Activated naive CD4-positive, alpha-beta T cell treated with anti-CD3 and anti-CD28 coated beads, Interleukin-2, amount 50 U/mL, for 24 hours (primary cell): ENCODE data around the gene STOML2.

Experiments used
- H3K27ac Mint-ChIP-seq: one replicate; pipeline ENCODE4 v1.8.0; 2021; ENCODE audit warnings: mild to moderate bottlenecking, mixed read lengths
- H3K27me3 Mint-ChIP-seq: one replicate; pipeline ENCODE4 v1.8.0; 2021; ENCODE audit warnings: mixed read lengths
- H3K36me3 Mint-ChIP-seq: one replicate; pipeline ENCODE4 v1.8.0; 2021; ENCODE audit warnings: mixed read lengths
- H3K4me1 Mint-ChIP-seq: one replicate; pipeline ENCODE4 v1.8.0; 2021; ENCODE audit warnings: mixed read lengths
- H3K4me3 Mint-ChIP-seq: one replicate; pipeline ENCODE4 v1.8.0; 2021; ENCODE audit warnings: mild to moderate bottlenecking, mixed read lengths
- H3K9me3 Mint-ChIP-seq: one replicate; pipeline ENCODE4 v1.8.0; 2021; ENCODE audit warnings: mixed read lengths

STOML2 gene

DNA sequence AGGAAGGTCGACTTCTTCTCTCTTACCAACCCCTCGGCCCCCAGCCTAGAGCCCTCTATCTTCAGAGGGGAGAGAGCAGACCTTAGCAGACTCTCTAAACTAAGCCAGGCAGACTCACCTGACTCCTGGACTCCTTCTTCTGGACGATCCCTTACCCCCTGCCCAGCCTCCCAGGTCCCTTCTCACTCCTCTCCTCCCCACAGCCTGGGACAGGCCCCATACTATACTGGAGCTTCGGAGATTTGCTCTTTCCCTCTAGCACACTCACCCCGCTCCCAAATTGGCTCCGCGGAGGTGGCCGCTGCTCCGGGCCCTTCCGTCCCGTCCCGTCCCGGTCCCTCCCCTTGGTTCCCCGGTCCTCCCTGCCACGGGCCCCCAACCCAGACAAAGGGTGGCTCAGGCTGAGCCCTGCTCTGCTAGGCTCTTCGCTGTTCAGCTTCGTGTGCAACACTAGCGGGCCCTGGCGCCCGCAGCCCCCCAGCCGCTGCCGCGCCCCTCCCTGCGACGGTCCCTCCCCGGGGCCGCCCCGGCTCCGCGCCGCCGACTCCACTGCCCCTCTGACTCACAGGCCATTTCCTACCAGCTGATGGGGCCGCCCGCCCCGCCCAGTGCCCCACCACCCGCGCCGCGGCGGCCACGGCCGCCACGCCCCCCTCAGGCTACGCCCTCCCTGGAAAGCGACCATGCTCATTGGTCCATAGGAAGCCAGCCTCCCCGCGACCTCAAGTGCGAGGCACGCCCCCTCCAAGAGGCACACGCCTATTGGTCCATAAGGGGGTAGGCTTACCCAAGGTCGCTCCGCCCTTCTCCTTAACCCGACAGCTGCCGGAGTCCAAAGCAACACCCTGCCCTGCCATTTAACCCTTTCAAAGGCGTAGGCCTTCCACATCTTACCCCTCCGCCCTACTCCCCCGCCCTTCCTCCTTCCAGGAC lies 8.3 kb upstream of the STOML2 start:
- Mint-ChIP-seq H3K27ac (peak overlapping the region; percentile 94), H3K36me3 (no peaks in the 10 kb centered on the region), H3K27me3 (no peaks in the 10 kb centered on the region), H3K4me3 (peak overlapping the region; percentile 80), H3K4me1 (peaks cover 60% of the 10 kb centered on the region), H3K9me3 (no peaks in the 10 kb centered on the region)

DNA sequence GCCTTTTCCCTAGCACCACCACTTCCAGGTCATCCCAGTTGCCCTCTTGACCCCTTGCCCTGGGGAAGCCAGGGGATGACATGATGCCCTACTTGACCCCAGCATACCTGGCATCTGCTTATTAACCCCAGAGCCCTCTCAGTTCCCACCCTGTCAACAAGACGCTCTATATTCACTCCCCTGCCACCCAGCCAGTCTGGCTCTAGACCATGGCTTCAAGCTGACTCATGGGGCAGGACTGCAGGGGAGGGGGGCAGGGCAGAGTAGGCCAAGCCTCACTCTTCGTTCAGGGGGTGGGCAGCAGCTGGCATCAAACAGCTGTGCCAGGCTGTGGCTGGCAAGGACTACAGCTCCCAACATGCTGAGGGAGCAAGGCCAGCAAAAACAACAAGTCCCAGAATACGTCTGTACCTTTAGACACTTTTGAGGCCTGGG lies 7.4 kb upstream of the STOML2 start:
- H3K36me3 Mint-ChIP-seq = no peaks in the 10 kb centered on the region
- peaks cover 53% of the 10 kb centered on the region for H3K4me1 Mint-ChIP-seq
- peak overlapping the region; percentile 80 for H3K4me3 Mint-ChIP-seq
- H3K9me3 Mint-ChIP-seq = no peaks in the 10 kb centered on the region
- H3K27ac Mint-ChIP-seq = peak overlapping the region; percentile 55
- no peaks in the 10 kb centered on the region for H3K27me3 Mint-ChIP-seq

DNA sequence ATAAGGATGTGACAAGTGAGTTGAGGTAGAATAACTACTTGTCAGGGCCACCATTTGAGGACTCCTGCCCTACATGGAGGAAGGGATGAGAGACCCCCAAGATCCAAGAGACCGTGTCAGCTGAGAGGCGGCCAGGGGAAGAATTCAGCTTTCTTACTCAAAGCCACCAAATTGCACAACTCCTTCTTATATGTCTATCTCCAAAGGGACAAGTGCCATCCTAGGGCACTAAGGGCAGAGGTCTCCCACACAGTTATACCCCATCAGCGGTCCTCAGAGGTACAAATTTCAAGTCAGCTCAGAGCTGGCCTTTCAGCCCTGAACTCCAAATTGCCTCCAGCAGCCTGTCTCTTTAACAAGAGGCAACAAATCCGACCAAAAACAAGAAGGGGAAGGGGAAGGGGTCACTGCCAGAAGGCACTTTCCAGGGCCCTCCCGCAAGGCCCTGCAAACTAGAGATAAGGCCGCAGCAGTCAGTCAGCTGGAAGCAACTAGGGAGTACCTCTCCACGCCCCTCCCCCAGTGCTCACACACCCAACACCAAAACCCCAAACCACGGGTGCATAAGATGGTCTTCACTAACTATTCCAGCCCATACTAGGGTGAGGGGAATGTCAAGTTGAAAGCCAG lies 6.1 kb upstream of the STOML2 start:
- Mint-ChIP-seq H3K4me1 (peaks cover 40% of the 10 kb centered on the region), H3K27ac (no peak overlapping the region), H3K36me3 (no peaks in the 10 kb centered on the region), H3K27me3 (no peaks in the 10 kb centered on the region), H3K4me3 (no peak overlapping the region), H3K9me3 (no peaks in the 10 kb centered on the region)

GRCh38 chr9:35108461-35108860 lies 5.5 kb upstream of the STOML2 start:
- H3K4me1 Mint-ChIP-seq = peaks cover 37% of the 10 kb centered on the region
- H3K27ac Mint-ChIP-seq = no peak overlapping the region
- H3K9me3 Mint-ChIP-seq = no peaks in the 10 kb centered on the region
- H3K27me3 Mint-ChIP-seq = no peaks in the 10 kb centered on the region
- H3K4me3 Mint-ChIP-seq = no peak overlapping the region
- no peaks in the 10 kb centered on the region for H3K36me3 Mint-ChIP-seq

GRCh38 chr9:35107297-35108290 lies 4.7 kb upstream of the STOML2 start:
- H3K27me3 Mint-ChIP-seq = no peaks in the 10 kb centered on the region
- H3K4me1 Mint-ChIP-seq = peaks cover 40% of the 10 kb centered on the region
- H3K36me3 Mint-ChIP-seq = peaks cover 3% of the 10 kb centered on the region
- H3K27ac Mint-ChIP-seq = no peak overlapping the region
- no peaks in the 10 kb centered on the region for H3K9me3 Mint-ChIP-seq
- no peak overlapping the region for H3K4me3 Mint-ChIP-seq

DNA sequence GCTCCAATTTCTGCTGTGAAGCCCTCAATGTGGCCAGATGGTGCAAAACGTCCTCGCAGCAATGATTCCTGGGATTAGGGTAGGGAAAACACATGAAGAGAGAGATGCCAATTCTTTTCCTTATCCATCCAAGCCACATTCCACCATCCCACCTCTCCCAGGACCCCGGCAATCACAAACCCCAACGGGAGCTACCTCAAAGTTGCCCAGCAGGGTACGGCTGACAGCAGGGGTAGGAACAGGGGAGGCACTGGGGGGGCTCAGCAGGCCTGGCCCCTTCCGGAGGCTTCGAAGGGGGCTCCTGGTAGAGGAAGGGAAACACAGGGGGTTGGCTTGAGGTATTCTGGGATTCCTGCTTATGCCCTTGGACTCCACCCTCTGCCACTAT lies 3.4 kb upstream of the STOML2 start:
- Mint-ChIP-seq H3K27me3 (no peaks in the 10 kb centered on the region), H3K36me3 (peaks cover 3% of the 10 kb centered on the region), H3K9me3 (no peaks in the 10 kb centered on the region), H3K4me1 (peaks cover 35% of the 10 kb centered on the region), H3K4me3 (no peak overlapping the region), H3K27ac (no peak overlapping the region)

GRCh38 chr9:35105571-35106342 lies 2.8 kb upstream of the STOML2 start:
- no peak overlapping the region for H3K27ac Mint-ChIP-seq
- no peak overlapping the region for H3K4me3 Mint-ChIP-seq
- H3K36me3 Mint-ChIP-seq = peaks cover 6% of the 10 kb centered on the region
- no peaks in the 10 kb centered on the region for H3K9me3 Mint-ChIP-seq
- H3K4me1 Mint-ChIP-seq = peaks cover 37% of the 10 kb centered on the region
- no peaks in the 10 kb centered on the region for H3K27me3 Mint-ChIP-seq

- H3K9me3 Mint-ChIP-seq = no peaks in the 10 kb centered on the region
- no peak overlapping the region for H3K27ac Mint-ChIP-seq
- peaks cover 10% of the 10 kb centered on the region for H3K36me3 Mint-ChIP-seq
- no peak overlapping the region for H3K4me3 Mint-ChIP-seq
- no peaks in the 10 kb centered on the region for H3K27me3 Mint-ChIP-seq
- peaks cover 36% of the 10 kb centered on the region for H3K4me1 Mint-ChIP-seq
Measured at GRCh38 chr9:35105126-35105525, 2.2 kb upstream of the STOML2 start.

GRCh38 chr9:35104586-35104985 lies 1.7 kb upstream of the STOML2 start:
- no peaks in the 10 kb centered on the region for H3K9me3 Mint-ChIP-seq
- H3K27ac Mint-ChIP-seq = no peak overlapping the region
- peaks cover 33% of the 10 kb centered on the region for H3K4me1 Mint-ChIP-seq
- no peaks in the 10 kb centered on the region for H3K27me3 Mint-ChIP-seq
- H3K36me3 Mint-ChIP-seq = peaks cover 10% of the 10 kb centered on the region
- no peak overlapping the region for H3K4me3 Mint-ChIP-seq

DNA sequence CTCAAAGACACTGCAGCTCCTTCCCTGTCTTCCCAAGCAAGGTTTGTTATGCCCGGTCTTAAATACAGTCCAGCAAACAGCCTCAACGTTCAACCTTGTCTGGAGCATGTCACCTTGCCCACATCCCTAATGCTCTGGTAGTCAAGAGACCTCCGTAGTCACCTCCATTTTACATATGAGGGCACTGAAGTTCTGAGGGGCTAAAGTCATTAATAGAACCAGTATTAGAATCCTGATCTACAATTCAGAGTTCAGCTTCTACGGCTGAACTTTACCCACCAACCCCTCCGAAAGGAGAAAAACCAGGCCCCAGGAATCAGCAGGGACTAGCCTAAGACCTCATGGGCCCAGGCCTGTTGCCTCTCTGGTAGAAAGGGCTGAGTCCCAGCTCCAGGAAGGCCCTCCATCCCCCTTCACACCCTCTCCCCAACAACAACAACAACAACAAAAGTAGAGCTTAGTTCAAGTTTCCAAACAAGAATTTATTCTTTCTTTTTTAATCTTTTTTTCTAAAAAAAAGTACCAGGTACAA lies 795 bp upstream of the STOML2 start:
- H3K27ac Mint-ChIP-seq = peak overlapping the region; percentile 95
- H3K4me1 Mint-ChIP-seq = peaks cover 31% of the 10 kb centered on the region
- no peaks in the 10 kb centered on the region for H3K27me3 Mint-ChIP-seq
- H3K36me3 Mint-ChIP-seq = peaks cover 10% of the 10 kb centered on the region
- peak overlapping the region; percentile 99 for H3K4me3 Mint-ChIP-seq
- H3K9me3 Mint-ChIP-seq = no peaks in the 10 kb centered on the region

GRCh38 chr9:35102465-35102768 lies 514 bp downstream of the STOML2 start:
- H3K27ac Mint-ChIP-seq = peak overlapping the region; percentile 95
- H3K4me3 Mint-ChIP-seq = peak overlapping the region; percentile 99
- no peaks in the 10 kb centered on the region for H3K9me3 Mint-ChIP-seq
- H3K36me3 Mint-ChIP-seq = peaks cover 10% of the 10 kb centered on the region
- H3K27me3 Mint-ChIP-seq = no peaks in the 10 kb centered on the region
- H3K4me1 Mint-ChIP-seq = peaks cover 37% of the 10 kb centered on the region

- peaks cover 11% of the 10 kb centered on the region for H3K36me3 Mint-ChIP-seq
- peak overlapping the region; percentile 12 for H3K4me3 Mint-ChIP-seq
- peaks cover 48% of the 10 kb centered on the region for H3K4me1 Mint-ChIP-seq
- H3K27ac Mint-ChIP-seq = peak overlapping the region; percentile 36
- H3K9me3 Mint-ChIP-seq = no peaks in the 10 kb centered on the region
- H3K27me3 Mint-ChIP-seq = no peaks in the 10 kb centered on the region
Measured at GRCh38 chr9:35097573-35097972, 5.4 kb downstream of the STOML2 start.

DNA sequence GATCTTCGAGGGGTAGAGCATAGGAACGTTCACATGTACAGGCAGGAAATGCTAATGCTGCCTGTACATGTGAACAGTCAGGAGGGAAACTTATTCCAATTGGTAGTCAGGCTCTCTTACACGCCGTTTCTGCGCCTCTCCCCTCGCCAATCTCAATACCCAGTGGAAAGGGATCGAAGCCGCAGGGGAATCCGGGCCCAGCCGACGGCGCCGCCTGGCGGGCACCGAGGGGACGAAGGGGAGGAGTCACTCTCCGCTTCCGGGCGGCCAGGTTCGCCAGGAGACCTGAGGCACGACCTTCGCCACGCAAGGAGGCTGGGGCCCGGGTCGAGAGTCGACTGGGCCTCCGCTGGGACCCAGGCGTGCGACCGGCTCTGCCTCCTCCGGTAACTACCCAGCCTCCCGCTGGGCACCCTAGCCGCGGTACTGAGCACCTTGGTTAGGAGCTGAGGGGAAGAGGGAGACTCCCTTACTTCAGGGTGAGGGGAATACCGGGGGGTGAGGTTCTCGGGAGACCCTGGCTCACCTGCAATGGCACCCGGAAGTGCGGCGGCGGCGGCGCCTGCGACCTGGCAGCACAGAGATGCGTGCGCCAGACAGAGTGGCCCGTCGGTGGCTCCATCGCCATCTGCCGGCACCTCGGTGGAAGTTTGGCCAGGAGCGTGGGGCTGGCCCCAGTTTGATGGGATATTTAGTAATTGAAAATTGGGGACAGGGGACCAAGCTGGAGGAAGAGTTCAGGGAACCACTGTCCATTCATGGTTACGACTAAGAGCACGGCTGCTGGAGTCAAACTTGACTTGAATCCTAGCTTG lies 6.7 kb downstream of the STOML2 start, which contains the start of gene PIGO:
PIGO (minus strand) TSS at position 557 of the 815 bp plus-strand sequence. CDS start 1,026 bp downstream, outside the sequence.
- H3K36me3 Mint-ChIP-seq = peaks cover 11% of the 10 kb centered on the region
- H3K27me3 Mint-ChIP-seq = no peaks in the 10 kb centered on the region

DNA sequence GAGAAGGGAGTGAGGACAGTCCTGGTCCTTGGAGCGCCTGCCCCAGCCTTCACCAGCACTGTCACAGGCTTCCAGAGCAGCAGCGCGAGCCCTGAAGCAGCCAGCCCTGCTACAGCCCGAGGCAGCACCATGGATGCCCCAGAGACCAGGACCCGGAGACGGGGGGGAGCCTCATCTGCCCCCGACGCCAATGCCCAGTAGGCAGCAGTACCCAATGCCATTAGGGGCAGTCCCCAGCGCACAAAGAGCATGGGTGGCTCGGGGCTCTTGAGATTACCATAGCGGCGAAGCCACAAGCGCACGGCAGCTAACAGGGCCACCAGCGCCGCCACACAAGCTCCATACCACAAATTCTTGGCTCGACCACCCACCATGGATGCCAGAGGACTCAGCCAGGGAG lies 11.4 kb downstream of the STOML2 start:
- H3K4me1 Mint-ChIP-seq = peaks cover 25% of the 10 kb centered on the region
- H3K36me3 Mint-ChIP-seq = peaks cover 12% of the 10 kb centered on the region

More for the DNA sequence above, 6.7 kb downstream of the STOML2 start, which contains the start of gene PIGO:
- Mint-ChIP-seq H3K4me1 (peaks cover 40% of the 10 kb centered on the region), H3K4me3 (peak within 1 kb of the TSS; percentile 89), H3K9me3 (no peaks in the 10 kb centered on the region), H3K27ac (peak within 1 kb of the TSS; percentile 90)

More for the DNA sequence above, 11.4 kb downstream of the STOML2 start:
- H3K9me3 Mint-ChIP-seq = no peaks in the 10 kb centered on the region
- no peak overlapping the region for H3K4me3 Mint-ChIP-seq
- H3K27me3 Mint-ChIP-seq = no peaks in the 10 kb centered on the region
- H3K27ac Mint-ChIP-seq = no peak overlapping the region
